Umbilical cord (tissue), 2 donors: ENCODE results near the gene AKAP6. TPM values are rescaled to one million over a fixed set of nuclear protein-coding genes. Genes with fewer than 3 reads are reported as not detected.
"Not testable (repeated sequence)": the region's sequence is repeated elsewhere in the genome, so short reads cannot be mapped to it uniquely, and the experiment has no call there.

Experiments used
- DNase-seq: peaks from one replicate; pipeline ENCODE4 v3.0.0-alpha.2; 2015; ENCODE audit warnings: low spot score
- total RNA-seq: library from RNA; depleted of rRNA; stranded (reverse); fragments of >200 nt; gene quantifications from one replicate; pipeline ENCODE4 v1.2.3, GENCODE V29; 2014; ENCODE audit warnings: low replicate concordance; ENCODE audit not compliant: insufficient read depth

AKAP6 gene
- total RNA-seq, 1 donor from 2014 or later = 76.3 TPM

- not testable (repeated sequence) for DNase-seq
These were observed 44.1 kb downstream of the AKAP6 start for GRCh38 chr14:32373174-32373573.

DNA sequence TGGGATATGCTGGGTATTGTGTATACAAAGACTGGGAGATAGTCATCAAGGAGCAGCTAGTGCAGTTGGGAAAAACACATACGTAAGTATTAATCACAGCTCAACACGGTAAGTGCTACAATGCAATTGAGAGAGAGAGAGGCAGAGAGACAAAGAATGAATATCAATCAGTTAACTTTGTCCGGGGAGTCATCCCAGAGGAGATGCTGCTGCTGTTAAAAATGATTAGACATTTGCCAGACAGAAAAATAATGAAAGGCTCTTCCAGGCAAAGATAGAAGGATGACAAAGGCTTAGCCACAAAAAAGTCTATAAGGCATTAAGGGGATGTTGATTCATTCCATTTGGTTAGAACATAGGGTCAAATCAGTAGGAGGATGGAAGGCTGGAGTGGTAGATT lies 45.1 kb downstream of the AKAP6 start:
- DNase-seq = no peak

DNA sequence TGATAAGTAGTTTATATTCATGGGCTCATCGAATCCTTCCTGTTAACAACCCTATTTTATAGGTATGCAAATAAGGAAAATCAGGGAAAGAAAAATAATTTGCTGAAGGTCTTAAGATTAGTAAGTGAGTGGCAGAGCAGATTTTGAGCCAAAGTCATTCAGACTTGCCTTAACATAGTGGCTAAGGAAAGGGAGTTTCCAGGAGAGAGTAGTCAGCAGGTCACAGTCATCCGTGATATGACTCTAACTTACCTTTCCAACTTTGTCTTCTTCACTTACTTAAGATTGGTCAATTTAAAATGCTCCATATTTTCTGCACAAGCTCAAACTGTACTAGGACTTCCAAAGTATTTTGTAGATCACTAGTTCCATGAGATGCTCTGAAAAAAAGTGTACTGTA lies 46.6 kb downstream of the AKAP6 start:
- no peak for DNase-seq

GRCh38 chr14:32377046-32377646 lies 48.0 kb downstream of the AKAP6 start:
- no peak for DNase-seq

DNA sequence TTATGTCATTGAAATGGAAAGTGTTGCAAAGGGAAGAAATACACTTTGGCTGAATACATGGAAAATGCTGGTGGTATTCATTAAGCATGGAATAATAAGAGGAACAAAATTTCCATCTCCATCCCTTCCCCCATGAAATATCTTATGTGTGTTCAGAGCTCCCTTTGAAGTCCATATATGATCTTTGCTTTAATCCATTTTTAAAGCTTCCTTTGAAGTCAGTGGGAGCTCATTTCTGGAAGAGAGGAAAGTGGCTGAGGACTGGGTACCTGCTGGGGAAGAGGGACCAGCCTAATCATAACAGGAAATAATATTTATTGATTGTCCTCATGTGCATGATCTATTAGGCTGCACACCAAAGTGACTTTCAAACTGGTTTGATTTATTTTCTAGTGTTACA lies 49.2 kb downstream of the AKAP6 start:
- DNase-seq = peak; percentile 49

DNA sequence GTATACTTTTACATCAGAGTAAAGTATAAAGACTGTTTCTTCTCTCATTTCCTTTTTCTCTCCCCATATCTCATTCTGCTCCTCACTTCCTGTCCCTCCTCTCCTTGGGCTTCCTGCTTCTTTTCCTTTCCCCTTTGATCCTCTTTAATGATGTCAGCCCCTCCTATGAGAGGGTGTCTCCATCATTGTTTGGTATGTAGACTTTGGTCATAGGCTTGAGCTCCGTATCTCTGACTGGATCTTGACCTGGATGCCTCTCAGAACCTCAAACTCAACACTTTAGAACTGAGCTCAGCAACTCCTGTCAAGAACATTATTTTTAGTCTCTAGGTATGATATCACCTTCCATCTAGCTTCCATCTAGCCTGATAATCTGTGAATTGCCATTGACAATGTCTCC lies 50.3 kb downstream of the AKAP6 start:
- DNase-seq = no peak

DNA sequence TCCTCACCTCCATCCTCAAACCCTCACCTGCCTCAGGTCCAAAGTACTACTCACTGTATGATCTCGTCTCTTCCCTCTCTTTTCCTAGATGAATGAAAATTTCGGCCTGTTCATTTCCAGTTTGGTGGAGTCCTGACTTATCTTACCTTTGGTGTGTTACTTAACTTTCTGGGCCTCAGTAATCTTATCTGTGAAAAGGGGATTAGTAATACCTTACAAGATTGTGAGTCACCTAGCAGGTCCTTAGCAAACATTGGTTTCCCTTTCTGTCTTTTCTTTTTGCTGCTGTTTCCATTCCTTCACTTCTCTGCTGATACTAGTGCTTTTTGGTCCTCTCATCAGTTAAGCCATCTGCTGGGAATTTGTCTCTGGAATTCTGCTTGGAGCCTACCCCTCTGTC lies 52.8 kb downstream of the AKAP6 start:
- DNase-seq = no peak

GRCh38 chr14:32382704-32383103 lies 53.6 kb downstream of the AKAP6 start:
- DNase-seq = peak; percentile 20

GRCh38 chr14:32383364-32384009 lies 54.4 kb downstream of the AKAP6 start:
- DNase-seq = no peak

DNA sequence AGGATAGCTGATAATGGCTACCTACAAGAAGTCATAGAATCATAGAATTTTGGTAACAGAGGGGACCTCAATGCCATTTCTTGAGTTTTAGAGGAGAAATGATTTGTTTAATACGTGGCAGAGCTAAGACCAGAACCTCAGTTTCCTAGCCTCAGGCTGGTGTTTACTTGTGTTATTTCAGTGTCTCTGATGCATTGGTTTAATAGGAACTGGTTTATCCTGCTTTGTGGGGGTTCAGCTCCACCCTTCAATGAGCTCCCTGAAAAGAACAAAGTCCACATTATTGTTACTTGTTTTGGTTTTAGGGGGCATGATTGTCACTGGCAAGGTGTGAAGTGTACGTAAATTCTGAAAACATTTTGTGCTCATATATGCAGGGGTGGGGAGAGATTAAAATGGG lies 55.4 kb downstream of the AKAP6 start:
- no peak for DNase-seq

- DNase-seq = not testable (repeated sequence)
These were observed 58.2 kb downstream of the AKAP6 start for GRCh38 chr14:32387295-32387694.

GRCh38 chr14:32393119-32393518 lies 64.0 kb downstream of the AKAP6 start:
- no peak for DNase-seq

DNA sequence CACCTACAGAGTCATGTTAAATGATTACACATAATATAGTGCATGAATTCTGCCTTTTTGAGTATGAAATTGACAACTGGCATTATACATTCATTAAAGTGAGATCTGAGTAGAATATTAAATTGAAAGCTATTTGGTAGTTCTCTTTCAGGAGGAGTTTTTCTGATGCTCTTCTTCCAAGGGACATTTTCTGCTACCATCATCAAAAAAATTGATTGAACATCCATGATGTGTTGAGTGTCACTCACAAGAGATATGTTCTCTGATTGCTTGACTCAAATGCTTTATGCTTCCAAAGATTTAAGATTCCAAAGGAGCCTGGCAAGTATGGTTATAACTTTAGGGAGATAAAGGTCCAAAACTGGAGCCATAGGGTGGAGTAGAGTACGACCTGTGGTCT lies 64.9 kb downstream of the AKAP6 start:
- no peak for DNase-seq

GRCh38 chr14:32396885-32397284 lies 67.8 kb downstream of the AKAP6 start:
- no peak for DNase-seq

DNA sequence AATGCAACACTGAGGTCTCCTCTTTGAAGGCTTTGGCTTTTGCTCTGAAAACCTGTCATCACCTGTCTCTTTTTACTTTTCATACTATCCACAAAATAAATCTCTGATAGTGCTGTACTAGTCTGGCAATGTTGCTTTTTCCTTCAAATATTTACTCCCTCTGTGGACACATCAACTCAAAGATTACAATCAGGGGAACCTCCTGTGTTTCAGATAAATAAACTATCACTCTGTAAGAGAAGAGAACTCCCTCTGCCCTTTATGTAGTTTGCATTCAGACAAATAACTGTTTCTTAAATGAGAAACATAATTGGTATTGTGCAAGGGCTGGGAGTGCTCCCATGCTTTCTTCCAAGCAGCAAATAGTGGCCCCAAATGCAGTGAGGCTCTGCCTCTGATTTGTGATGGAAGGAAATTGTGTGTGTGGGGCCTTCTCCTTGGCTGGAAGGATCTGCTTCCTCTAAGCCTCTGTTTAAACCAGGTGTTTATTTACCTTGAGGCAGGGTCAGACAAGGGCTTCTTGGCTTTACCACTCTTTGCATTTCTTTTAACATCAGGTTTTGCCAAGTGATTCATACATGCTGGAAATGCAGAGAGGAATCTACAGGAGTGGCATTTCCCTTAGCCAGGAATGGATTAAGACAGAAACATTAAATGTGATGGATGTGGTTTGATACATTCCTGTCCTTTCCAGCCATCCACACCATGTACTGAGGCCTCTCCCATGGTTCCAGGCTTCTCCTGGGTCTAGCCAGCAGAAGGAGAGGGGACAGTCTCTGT lies 69.0 kb downstream of the AKAP6 start:
- peak; percentile 61 for DNase-seq

- no peak for DNase-seq
These were observed 70.8 kb downstream of the AKAP6 start for GRCh38 chr14:32399920-32400319.

DNA sequence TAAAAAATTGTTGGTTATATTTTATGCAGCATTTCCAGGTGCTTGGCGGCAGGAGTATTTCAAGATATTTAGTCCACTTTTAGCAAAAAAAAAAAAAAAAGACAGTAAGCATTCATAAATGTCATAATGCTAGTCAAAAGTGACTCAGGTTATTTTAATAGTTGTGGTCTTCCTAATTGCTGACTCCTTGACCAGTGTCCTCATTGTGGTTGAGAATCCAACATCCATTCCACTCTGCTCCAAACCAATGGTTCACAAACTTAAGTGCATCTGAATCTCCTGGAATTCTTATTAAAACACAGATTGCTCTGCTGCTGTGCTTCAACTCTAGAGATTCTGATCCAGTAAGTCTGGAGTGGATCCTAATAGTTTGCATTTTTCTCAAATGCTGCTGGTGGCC lies 71.4 kb downstream of the AKAP6 start:
- DNase-seq = no peak

DNA sequence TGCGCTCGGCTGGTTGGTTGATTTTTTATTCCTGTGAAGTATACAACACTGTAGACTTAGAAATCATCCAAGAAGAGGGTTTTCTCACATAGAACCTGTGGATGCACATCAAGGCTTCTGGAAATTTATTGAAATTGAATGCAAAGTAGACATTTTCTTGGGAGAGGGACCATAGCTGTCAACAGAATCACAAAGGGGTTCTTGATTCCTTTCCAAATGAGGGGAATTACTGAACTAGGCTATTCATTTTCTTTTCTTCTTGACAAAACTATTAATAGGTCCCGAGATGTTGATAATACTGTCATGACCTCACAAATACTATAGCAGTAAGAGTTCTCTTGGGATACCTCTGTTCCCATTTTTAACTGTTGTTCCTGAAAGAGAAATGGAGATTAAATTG lies 73.9 kb downstream of the AKAP6 start:
- no peak for DNase-seq

GRCh38 chr14:32403688-32404087 lies 74.6 kb downstream of the AKAP6 start:
- no peak for DNase-seq

GRCh38 chr14:32404784-32405573 lies 75.9 kb downstream of the AKAP6 start:
- no peak for DNase-seq

GRCh38 chr14:32405856-32406255 lies 76.8 kb downstream of the AKAP6 start:
- DNase-seq = no peak

DNA sequence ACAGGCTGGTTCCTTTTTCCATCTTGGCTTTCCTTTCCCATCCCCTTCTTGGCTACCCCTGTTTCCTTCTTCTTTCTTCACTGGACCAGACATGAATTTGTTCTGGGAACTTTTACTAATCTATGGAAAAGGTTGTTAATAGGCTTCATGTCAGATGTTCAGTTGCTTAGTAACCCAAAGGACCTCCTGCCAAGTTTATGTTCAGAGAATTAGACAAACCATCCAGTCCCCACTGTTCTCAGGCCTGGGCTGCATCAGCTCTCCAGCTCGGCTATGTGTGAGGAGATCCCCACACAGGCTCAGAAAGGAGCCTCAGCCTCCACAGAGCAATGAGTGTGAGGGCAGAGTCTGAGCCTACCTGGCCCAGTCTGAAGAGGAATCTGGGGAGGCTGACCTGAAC lies 78.0 kb downstream of the AKAP6 start:
- DNase-seq = no peak
